Subcutaneous abdominal adipose tissue (tissue), 5 donors: ENCODE results near the gene CMTM8.

Experiments used
- H3K27ac ChIP-seq: one replicate; pipeline ENCODE4 v1.7.0; 2013; ENCODE audit warnings: low read depth, mild to moderate bottlenecking, inconsistent platforms, low read length, moderate library complexity
- H3K27me3 ChIP-seq, 5 donors: one replicate each; pipeline ENCODE4 v1.7.0; 2013; ENCODE audit warnings: low read length in 5 of 5, inconsistent platforms in 1 of 5; ENCODE audit not compliant: control insufficient read depth in 5 of 5, insufficient read depth in 4 of 5
- H3K36me3 ChIP-seq, 5 donors: one replicate each; pipeline ENCODE4 v1.7.0; 2013; ENCODE audit warnings: low read length in 5 of 5; ENCODE audit not compliant: control insufficient read depth in 5 of 5, insufficient read depth in 5 of 5
- H3K4me1 ChIP-seq, 5 donors: one replicate each; pipeline ENCODE4 v1.7.0; 2013; ENCODE audit warnings: low read length in 5 of 5, mild to moderate bottlenecking in 3 of 5, moderate library complexity in 1 of 5; ENCODE audit not compliant: control insufficient read depth in 5 of 5, insufficient read depth in 5 of 5
- H3K4me3 ChIP-seq, 5 donors: one replicate each; pipeline ENCODE4 v1.7.0; 2013; ENCODE audit warnings: low read length in 5 of 5, low read depth in 1 of 5
- H3K9ac ChIP-seq, 5 donors: one replicate each; pipeline ENCODE4 v1.7.0; 2013; ENCODE audit warnings: low read length in 5 of 5, mild to moderate bottlenecking in 4 of 5, moderate library complexity in 3 of 5
- H3K9me3 ChIP-seq, 5 donors: one replicate each; pipeline ENCODE4 v1.7.0; 2013; ENCODE audit warnings: low read length in 5 of 5; ENCODE audit not compliant: control insufficient read depth in 5 of 5
- donor health status: healthy.
- donor health status: healthy.
- donor health status: healthy.
- donor health status: healthy.
- donor health status: healthy.

Gene CMTM8

GRCh38 chr3:32397941-32398340 lies 159.5 kb downstream of the CMTM8 start:
- no peaks in the 10 kb centered on the region for H3K36me3 ChIP-seq
- H3K27ac ChIP-seq = no peak overlapping the region
- peaks cover 0 to 43% (median 37%) of the 10 kb centered on the region in 5 donors for H3K4me1 ChIP-seq
- H3K9me3 ChIP-seq = no peaks in the 10 kb centered on the region
- no peak overlapping the region for H3K4me3 ChIP-seq
- H3K9ac ChIP-seq = no peak overlapping the region
- H3K27me3 ChIP-seq = no peaks in the 10 kb centered on the region

GRCh38 chr3:32398531-32398930 lies 160.1 kb downstream of the CMTM8 start:
- H3K27ac ChIP-seq = no peak overlapping the region

GRCh38 chr3:32399030-32399620 lies 160.6 kb downstream of the CMTM8 start:
- H3K4me1 ChIP-seq = peaks cover 0 to 44% (median 32%) of the 10 kb centered on the region in 5 donors
- no peaks in the 10 kb centered on the region for H3K36me3 ChIP-seq
- no peaks in the 10 kb centered on the region for H3K27me3 ChIP-seq
- no peak overlapping the region for H3K9ac ChIP-seq
- H3K9me3 ChIP-seq = no peaks in the 10 kb centered on the region
- H3K4me3 ChIP-seq = no peak overlapping the region
- no peak overlapping the region for H3K27ac ChIP-seq

More at GRCh38 chr3:32398531-32398930, 160.1 kb downstream of the CMTM8 start:
- Histone ChIP-seq H3K9ac (no peak overlapping the region), H3K27me3 (no peaks in the 10 kb centered on the region), H3K4me1 (peaks cover 0 to 44% (median 32%) of the 10 kb centered on the region in 5 donors), H3K9me3 (no peaks in the 10 kb centered on the region), H3K4me3 (no peak overlapping the region), H3K36me3 (no peaks in the 10 kb centered on the region)

GRCh38 chr3:32401126-32401525 lies 162.6 kb downstream of the CMTM8 start:
- Histone ChIP-seq H3K27ac (peak overlapping the region; percentile 75), H3K4me3 (peak overlapping the region; percentile 49 to 68 (median 65)), H3K36me3 (peaks cover 0 to 4% (median 0%) of the 10 kb centered on the region in 5 donors), H3K4me1 (peaks cover 0 to 55% (median 32%) of the 10 kb centered on the region in 5 donors), H3K9me3 (no peaks in the 10 kb centered on the region), H3K27me3 (no peaks in the 10 kb centered on the region), H3K9ac (peak overlapping the region in 4 of 5 donors; percentile 50 to 80 (median 60))

- Histone ChIP-seq H3K27me3 (no peaks in the 10 kb centered on the region), H3K9me3 (no peaks in the 10 kb centered on the region), H3K4me1 (peaks cover 0 to 55% (median 32%) of the 10 kb centered on the region in 5 donors), H3K27ac (peak overlapping the region; percentile 75), H3K9ac (peak overlapping the region in 4 of 5 donors; percentile 50 to 80 (median 60)), H3K4me3 (peak overlapping the region; percentile 62 to 69 (median 67)), H3K36me3 (peaks cover 0 to 4% (median 0%) of the 10 kb centered on the region in 5 donors)
Measured at GRCh38 chr3:32401556-32402081, 163.1 kb downstream of the CMTM8 start.

GRCh38 chr3:32403663-32404062 lies 165.2 kb downstream of the CMTM8 start:
- Histone ChIP-seq H3K9ac (no peak overlapping the region), H3K27ac (no peak overlapping the region), H3K9me3 (no peaks in the 10 kb centered on the region), H3K36me3 (peaks cover 0 to 4% (median 0%) of the 10 kb centered on the region in 5 donors), H3K4me3 (no peak overlapping the region), H3K4me1 (peaks cover 0 to 48% (median 30%) of the 10 kb centered on the region in 5 donors), H3K27me3 (no peaks in the 10 kb centered on the region)

- Histone ChIP-seq H3K27ac (no peak overlapping the region), H3K27me3 (no peaks in the 10 kb centered on the region), H3K4me3 (no peak overlapping the region), H3K9me3 (no peaks in the 10 kb centered on the region), H3K36me3 (peaks cover 0 to 4% (median 0%) of the 10 kb centered on the region in 5 donors), H3K4me1 (peaks cover 0 to 40% (median 24%) of the 10 kb centered on the region in 5 donors), H3K9ac (no peak overlapping the region)
Measured at GRCh38 chr3:32404714-32405113, 166.2 kb downstream of the CMTM8 start.

GRCh38 chr3:32405155-32405554 lies 166.7 kb downstream of the CMTM8 start:
- no peaks in the 10 kb centered on the region for H3K27me3 ChIP-seq
- no peak overlapping the region for H3K9ac ChIP-seq
- peaks cover 0 to 4% (median 0%) of the 10 kb centered on the region in 5 donors for H3K36me3 ChIP-seq
- H3K27ac ChIP-seq = no peak overlapping the region
- H3K4me1 ChIP-seq = peaks cover 0 to 41% (median 24%) of the 10 kb centered on the region in 5 donors
- no peak overlapping the region for H3K4me3 ChIP-seq
- H3K9me3 ChIP-seq = no peaks in the 10 kb centered on the region

GRCh38 chr3:32405711-32406323 lies 167.3 kb downstream of the CMTM8 start:
- Histone ChIP-seq H3K9ac (no peak overlapping the region), H3K27ac (no peak overlapping the region), H3K27me3 (no peaks in the 10 kb centered on the region), H3K36me3 (peaks cover 0 to 4% (median 0%) of the 10 kb centered on the region in 5 donors), H3K9me3 (no peaks in the 10 kb centered on the region), H3K4me1 (peaks cover 0 to 41% (median 20%) of the 10 kb centered on the region in 5 donors), H3K4me3 (no peak overlapping the region)
